ENCODE data around the gene REM2.

- no peak for TF ChIP-seq POLR2A (IDR thresholded peaks at IDR 0.05)
- TF ChIP-seq CTCF (IDR thresholded peaks at IDR 0.05): no peak
These were observed 44.4 kb upstream of the REM2 start for GRCh38 chr14:22838631-22839041.

Measured in Peyer's patch (tissue), 4 donors.